ENCODE measurements around the gene TPO. TPM values are rescaled to one million over a fixed set of nuclear protein-coding genes. Genes with fewer than 3 reads are reported as not detected.

Gene TPO
- total RNA-seq, 5 donors from 2014 or later (not counting 1 experiment from before 2014, with no cell fraction given), result 0.18 to 0.26 TPM; not detected in 3

DNA sequence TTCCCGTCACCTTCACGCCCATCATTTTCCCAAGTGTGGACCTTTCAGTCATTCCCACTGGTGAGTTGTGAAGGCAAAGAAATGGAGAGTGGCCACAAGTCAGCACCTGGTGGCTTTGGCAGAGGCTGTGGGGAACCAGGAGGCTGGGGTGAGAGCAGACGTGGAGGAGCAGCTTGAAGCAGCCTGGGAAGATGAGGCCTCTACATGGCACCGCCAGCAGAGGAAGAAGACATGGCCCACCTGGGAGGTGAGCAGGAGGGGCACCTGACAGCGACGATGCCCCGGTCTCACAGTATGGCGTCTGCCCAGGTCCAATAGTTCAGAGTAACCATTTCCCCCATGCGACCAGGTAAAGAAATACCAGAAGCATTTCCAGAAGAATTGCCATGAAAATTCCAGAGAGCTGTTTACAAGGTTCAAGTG is 69.0 kb downstream of the TPO start:
- ATAC-seq (replicated peaks in 1 of 4), result no peak
- 88% methylated on average over 7 of the region's 9 CpGs for WGBS (ENCODE audit: insufficient coverage)
- H3K4me1 ChIP-seq (ENCODE audit: control insufficient read depth in 1 of 2, extremely low read depth in 1 of 2, insufficient read depth in 2 of 2, low read length in 2 of 2), result no peaks in the 10 kb centered on the region
- H3K27me3 Mint-ChIP-seq, result no peaks in the 10 kb centered on the region
- H3K9me3 Mint-ChIP-seq, result no peaks in the 10 kb centered on the region
- CTCF ChIA-PET, result interaction anchor here in 1 of 2 donors (0.6 kb wide), 1 partner anchor 586 kb away, joined by 3 read pairs; no protein-coding TSS in a partner anchor
- no peak overlapping the region for H3K27ac ChIP-seq (ENCODE audit: low read length)
- no peak overlapping the region for H3K27ac Mint-ChIP-seq
- H3K27me3 ChIP-seq (replicated peaks in 1 of 2; ENCODE audit: control insufficient read depth in 2 of 2, extremely low read depth in 1 of 2, insufficient read depth in 2 of 2, low read length in 1 of 2), result peaks cover 0 to 20% of the 10 kb centered on the region in 2 experiments
- H3K36me3 Mint-ChIP-seq, result no peaks in the 10 kb centered on the region
- H3K9me3 ChIP-seq, result no peaks in the 10 kb centered on the region
- no peak for DNase-seq
- POLR2A ChIA-PET, result no interaction called here
- peaks cover 0 to 5% (median 2%) of the 10 kb centered on the region in 3 donors for H3K4me1 Mint-ChIP-seq
- no peak overlapping the region for H3K4me3 ChIP-seq (ENCODE audit: control insufficient read depth in 1 of 2, extremely low read depth in 1 of 2, low read length in 1 of 2)
- H3K36me3 ChIP-seq (ENCODE audit: control insufficient read depth in 2 of 2, extremely low read depth in 1 of 2, insufficient read depth in 1 of 2, low read length in 1 of 2), result no peaks in the 10 kb centered on the region
- H3K4me3 Mint-ChIP-seq, result no peak overlapping the region

DNA sequence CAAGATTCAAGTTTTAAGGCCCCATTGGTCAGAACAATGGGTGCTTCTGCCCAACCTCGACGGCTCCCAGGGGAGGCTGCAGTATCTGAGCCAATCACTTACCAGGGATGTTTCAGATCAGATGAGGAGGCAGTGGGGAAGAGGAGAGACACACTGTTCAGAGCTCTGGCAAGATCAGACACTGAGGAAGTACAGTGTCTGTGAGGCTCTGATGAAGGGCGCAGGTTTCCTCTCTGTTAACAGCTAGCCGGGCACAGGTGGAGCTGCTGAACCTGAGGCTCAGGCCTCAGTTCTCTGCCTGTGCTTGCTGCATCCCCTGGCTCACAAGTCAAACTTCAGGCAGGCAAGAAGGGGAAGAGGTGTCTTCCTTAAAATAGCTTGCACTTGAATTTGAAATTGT is 69.7 kb downstream of the TPO start:
- H3K4me1 Mint-ChIP-seq, result peaks cover 0 to 5% (median 2%) of the 10 kb centered on the region in 3 donors
- ChIA-PET CTCF (no interaction called here), POLR2A (no interaction called here)
- peak in 1 of 35 experiments; percentile 1 for DNase-seq
- no peaks in the 10 kb centered on the region for H3K36me3 Mint-ChIP-seq
- H3K27ac Mint-ChIP-seq, result no peak overlapping the region
- Histone ChIP-seq H3K27me3 (replicated peaks in 1 of 2; ENCODE audit: control insufficient read depth in 2 of 2, extremely low read depth in 1 of 2, insufficient read depth in 2 of 2, low read length in 1 of 2) (peaks cover 0 to 16% of the 10 kb centered on the region in 2 experiments), H3K27ac (ENCODE audit: low read length) (no peak overlapping the region), H3K9me3 (no peaks in the 10 kb centered on the region), H3K4me3 (ENCODE audit: control insufficient read depth in 1 of 2, extremely low read depth in 1 of 2, low read length in 1 of 2) (no peak overlapping the region), H3K36me3 (ENCODE audit: control insufficient read depth in 2 of 2, extremely low read depth in 1 of 2, insufficient read depth in 1 of 2, low read length in 1 of 2) (no peaks in the 10 kb centered on the region), H3K4me1 (ENCODE audit: control insufficient read depth in 1 of 2, extremely low read depth in 1 of 2, insufficient read depth in 2 of 2, low read length in 2 of 2) (no peaks in the 10 kb centered on the region)
- no peak overlapping the region for H3K4me3 Mint-ChIP-seq
- H3K9me3 Mint-ChIP-seq, result no peaks in the 10 kb centered on the region
- H3K27me3 Mint-ChIP-seq, result no peaks in the 10 kb centered on the region
- 51% methylated on average over 4 of the region's 4 CpGs for WGBS (ENCODE audit: insufficient coverage)
- ATAC-seq (replicated peaks in 1 of 4), result peak in 2 of 4 experiments; percentile 49 to 50

DNA sequence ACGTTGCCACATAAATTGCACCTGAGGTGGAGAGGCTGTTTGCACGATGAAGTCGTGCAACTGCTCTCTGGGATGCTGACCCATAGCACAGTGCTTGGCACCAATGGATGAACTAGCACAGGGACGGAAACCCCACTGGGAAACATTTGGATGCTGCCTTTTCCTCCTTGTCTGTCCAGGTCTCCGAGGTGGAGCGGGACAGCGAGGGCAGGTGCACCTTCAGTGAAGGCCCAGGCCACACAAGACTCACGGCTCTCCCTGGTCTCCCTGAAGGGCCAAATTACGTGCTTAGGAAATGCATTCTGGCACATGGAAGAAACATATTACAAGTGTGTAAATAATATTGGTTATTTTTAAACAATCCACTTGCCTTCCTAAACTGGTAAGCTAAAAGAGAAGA is 70.3 kb downstream of the TPO start:
- H3K9me3 ChIP-seq, result no peaks in the 10 kb centered on the region
- H3K4me1 ChIP-seq (ENCODE audit: control insufficient read depth in 1 of 2, extremely low read depth in 1 of 2, insufficient read depth in 2 of 2, low read length in 2 of 2), result no peaks in the 10 kb centered on the region
- 74% methylated on average over 6 of the region's 9 CpGs for WGBS (ENCODE audit: insufficient coverage)
- no peak for ATAC-seq (replicated peaks in 1 of 4)
- no peak for DNase-seq
- no peak overlapping the region for H3K4me3 ChIP-seq (ENCODE audit: control insufficient read depth in 1 of 2, extremely low read depth in 1 of 2, low read length in 1 of 2)
- H3K27me3 ChIP-seq (replicated peaks in 1 of 2; ENCODE audit: control insufficient read depth in 2 of 2, extremely low read depth in 1 of 2, insufficient read depth in 2 of 2, low read length in 1 of 2), result peaks cover 0 to 17% of the 10 kb centered on the region in 2 experiments
- H3K27me3 Mint-ChIP-seq, result no peaks in the 10 kb centered on the region
- ChIA-PET CTCF (no interaction called here), POLR2A (no interaction called here)
- H3K9me3 Mint-ChIP-seq, result no peaks in the 10 kb centered on the region
- H3K27ac Mint-ChIP-seq, result no peak overlapping the region
- no peak overlapping the region for H3K27ac ChIP-seq (ENCODE audit: low read length)
- no peaks in the 10 kb centered on the region for H3K36me3 Mint-ChIP-seq
- no peaks in the 10 kb centered on the region for H3K36me3 ChIP-seq (ENCODE audit: control insufficient read depth in 2 of 2, extremely low read depth in 1 of 2, insufficient read depth in 1 of 2, low read length in 1 of 2)
- peaks cover 0 to 5% (median 2%) of the 10 kb centered on the region in 3 donors for H3K4me1 Mint-ChIP-seq
- no peak overlapping the region for H3K4me3 Mint-ChIP-seq

DNA sequence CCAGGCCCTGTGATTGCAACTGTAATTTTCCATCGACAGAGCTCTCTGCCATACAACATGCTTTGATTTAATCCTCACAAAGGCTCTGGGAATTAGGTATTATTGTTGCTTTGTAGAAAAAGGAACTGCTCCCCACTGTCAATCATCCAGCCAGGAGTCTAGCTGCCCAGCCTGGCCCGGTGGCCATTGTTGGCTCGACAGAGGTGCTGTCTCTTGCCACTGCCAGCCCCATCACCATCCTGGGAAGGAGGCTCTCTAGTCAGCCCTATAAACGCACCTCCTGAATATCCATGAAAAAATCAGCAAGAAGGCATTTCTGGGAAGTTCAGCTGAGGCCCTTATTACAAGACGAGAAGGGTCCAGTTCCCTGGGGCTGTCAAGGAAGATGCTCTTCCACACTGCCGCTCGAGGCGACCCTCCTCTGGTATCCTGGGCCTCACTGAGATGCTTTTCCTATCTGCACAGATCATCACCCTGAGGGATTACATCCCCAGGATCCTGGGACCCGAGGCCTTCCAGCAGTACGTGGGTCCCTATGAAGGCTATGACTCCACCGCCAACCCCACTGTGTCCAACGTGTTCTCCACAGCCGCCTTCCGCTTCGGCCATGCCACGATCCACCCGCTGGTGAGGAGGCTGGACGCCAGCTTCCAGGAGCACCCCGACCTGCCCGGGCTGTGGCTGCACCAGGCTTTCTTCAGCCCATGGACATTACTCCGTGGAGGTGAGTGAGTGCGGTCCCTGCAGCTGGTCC is 71.0 kb downstream of the TPO start:
- H3K4me1 Mint-ChIP-seq, result peaks cover 0 to 5% (median 2%) of the 10 kb centered on the region in 3 donors
- ChIA-PET CTCF (no interaction called here), POLR2A (no interaction called here)
- H3K27ac Mint-ChIP-seq, result no peak overlapping the region
- DNase-seq (peak in 2 of 35 experiments; percentile 1 to 16), ATAC-seq (replicated peaks in 1 of 4) (no peak)
- peaks cover 0 to 24% of the 10 kb centered on the region in 2 experiments for H3K27me3 ChIP-seq (replicated peaks in 1 of 2; ENCODE audit: control insufficient read depth in 2 of 2, extremely low read depth in 1 of 2, insufficient read depth in 2 of 2, low read length in 1 of 2)
- H3K36me3 ChIP-seq (ENCODE audit: control insufficient read depth in 2 of 2, extremely low read depth in 1 of 2, insufficient read depth in 1 of 2, low read length in 1 of 2), result no peaks in the 10 kb centered on the region
- H3K27ac ChIP-seq (ENCODE audit: low read length), result no peak overlapping the region
- no peaks in the 10 kb centered on the region for H3K27me3 Mint-ChIP-seq
- whole genome bisulfite sequencing (ENCODE audit: insufficient coverage), result 90% methylated on average over 15 of the region's 22 CpGs
- no peaks in the 10 kb centered on the region for H3K9me3 Mint-ChIP-seq
- no peak overlapping the region for H3K4me3 Mint-ChIP-seq
- no peaks in the 10 kb centered on the region for H3K36me3 Mint-ChIP-seq
- no peaks in the 10 kb centered on the region for H3K9me3 ChIP-seq
- H3K4me3 ChIP-seq (ENCODE audit: control insufficient read depth in 1 of 2, extremely low read depth in 1 of 2, low read length in 1 of 2), result no peak overlapping the region
- H3K4me1 ChIP-seq (ENCODE audit: control insufficient read depth in 1 of 2, extremely low read depth in 1 of 2, insufficient read depth in 2 of 2, low read length in 2 of 2), result no peaks in the 10 kb centered on the region

DNA sequence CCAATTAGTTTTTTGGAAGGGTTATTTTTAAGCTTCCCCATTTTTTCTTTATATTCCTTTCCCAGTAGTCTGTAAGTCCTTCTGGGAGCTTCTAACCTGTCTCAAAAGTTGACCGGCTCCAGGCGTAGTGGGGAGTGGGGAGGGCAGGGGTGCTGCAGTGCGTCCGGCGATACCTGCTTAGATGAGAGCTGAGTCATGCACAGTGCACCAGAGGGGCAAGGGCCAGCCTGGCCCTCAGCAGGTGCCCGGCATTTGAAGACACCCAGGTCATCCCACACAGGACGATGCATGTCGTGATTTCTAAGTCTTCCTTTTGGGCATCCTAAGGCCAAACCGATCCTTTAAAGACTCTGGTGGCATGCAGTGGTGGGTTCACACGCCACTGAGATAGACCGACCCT is 73.4 kb downstream of the TPO start:
- no peak for ATAC-seq (replicated peaks in 1 of 4)
- Mint-ChIP-seq H3K36me3 (no peaks in the 10 kb centered on the region), H3K27ac (no peak overlapping the region), H3K4me1 (peaks cover 0 to 5% (median 2%) of the 10 kb centered on the region in 3 donors), H3K27me3 (no peaks in the 10 kb centered on the region), H3K4me3 (no peak overlapping the region), H3K9me3 (no peaks in the 10 kb centered on the region)
- no peaks in the 10 kb centered on the region for H3K4me1 ChIP-seq (ENCODE audit: control insufficient read depth in 1 of 2, extremely low read depth in 1 of 2, insufficient read depth in 2 of 2, low read length in 2 of 2)
- no peak overlapping the region for H3K4me3 ChIP-seq (ENCODE audit: control insufficient read depth in 1 of 2, extremely low read depth in 1 of 2, low read length in 1 of 2)
- peak in 1 of 35 experiments; percentile 14 for DNase-seq
- H3K9me3 ChIP-seq, result no peaks in the 10 kb centered on the region
- no peaks in the 10 kb centered on the region for H3K36me3 ChIP-seq (ENCODE audit: control insufficient read depth in 2 of 2, extremely low read depth in 1 of 2, insufficient read depth in 1 of 2, low read length in 1 of 2)
- H3K27ac ChIP-seq (ENCODE audit: low read length), result no peak overlapping the region
- ChIA-PET CTCF (interaction anchor here in 1 of 2 donors (0.6 kb wide), 1 partner anchor 1631 kb away, joined by 5 read pairs; no protein-coding TSS in a partner anchor), POLR2A (no interaction called here)
- WGBS (ENCODE audit: insufficient coverage), result 94% methylated on average over 11 of the region's 11 CpGs
- H3K27me3 ChIP-seq (replicated peaks in 1 of 2; ENCODE audit: control insufficient read depth in 2 of 2, extremely low read depth in 1 of 2, insufficient read depth in 2 of 2, low read length in 1 of 2), result peaks cover 0 to 23% of the 10 kb centered on the region in 2 experiments

DNA sequence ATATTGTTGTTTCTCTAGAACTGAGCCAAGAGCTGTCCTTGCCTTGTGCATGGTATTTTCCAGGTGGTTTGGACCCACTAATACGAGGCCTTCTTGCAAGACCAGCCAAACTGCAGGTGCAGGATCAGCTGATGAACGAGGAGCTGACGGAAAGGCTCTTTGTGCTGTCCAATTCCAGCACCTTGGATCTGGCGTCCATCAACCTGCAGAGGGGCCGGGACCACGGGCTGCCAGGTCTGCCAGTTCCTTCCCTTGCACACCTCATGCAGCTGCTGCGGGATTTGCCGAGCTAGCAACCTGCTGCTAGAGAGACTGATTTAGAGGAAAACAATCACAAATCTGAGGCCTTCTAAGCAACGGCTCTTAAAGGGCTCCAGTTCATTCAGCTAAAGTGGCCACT is 74.5 kb downstream of the TPO start:
- Histone ChIP-seq H3K9me3 (no peaks in the 10 kb centered on the region), H3K27me3 (replicated peaks in 1 of 2; ENCODE audit: control insufficient read depth in 2 of 2, extremely low read depth in 1 of 2, insufficient read depth in 2 of 2, low read length in 1 of 2) (peaks cover 0 to 17% of the 10 kb centered on the region in 2 experiments), H3K4me1 (ENCODE audit: control insufficient read depth in 1 of 2, extremely low read depth in 1 of 2, insufficient read depth in 2 of 2, low read length in 2 of 2) (no peaks in the 10 kb centered on the region), H3K36me3 (ENCODE audit: control insufficient read depth in 2 of 2, extremely low read depth in 1 of 2, insufficient read depth in 1 of 2, low read length in 1 of 2) (no peaks in the 10 kb centered on the region), H3K4me3 (ENCODE audit: control insufficient read depth in 1 of 2, extremely low read depth in 1 of 2, low read length in 1 of 2) (no peak overlapping the region), H3K27ac (ENCODE audit: low read length) (no peak overlapping the region)
- no peaks in the 10 kb centered on the region for H3K36me3 Mint-ChIP-seq
- ATAC-seq (replicated peaks in 1 of 4) (no peak), DNase-seq (peak in 1 of 35 experiments; percentile 17)
- ChIA-PET POLR2A (no interaction called here), CTCF (no interaction called here)
- no peak overlapping the region for H3K4me3 Mint-ChIP-seq
- WGBS (ENCODE audit: insufficient coverage), result 82% methylated on average over 8 of the region's 9 CpGs
- peaks cover 0 to 5% (median 2%) of the 10 kb centered on the region in 3 donors for H3K4me1 Mint-ChIP-seq
- no peaks in the 10 kb centered on the region for H3K9me3 Mint-ChIP-seq
- no peaks in the 10 kb centered on the region for H3K27me3 Mint-ChIP-seq
- no peak overlapping the region for H3K27ac Mint-ChIP-seq
